GM12878 (cell line): ENCODE results near the gene RAF1. TPM values are rescaled to one million over a fixed set of nuclear protein-coding genes. Genes with fewer than 3 reads are reported as not detected.
A peak's percentile ranks its signal among the peaks of the same experiment; 100 is the strongest.

Experiments used
- ATAC-seq: fragments of 200-7000 bp; cut with Tn5 transposase; 3 replicates; pipeline ENCODE4 v1.9.1; 2020; ENCODE audit warnings: mild to moderate bottlenecking, moderate library complexity
- Bru-seq: library from RNA; stranded (reverse); fragments of 400-500 nt; gene quantifications from one replicate; lab custom pipeline; 2021; lab: Mats Ljungman, UMichigan
- BruChase-seq, 2 experiments: library from RNA; stranded (reverse); fragments of 400-500 nt; gene quantifications; one replicate each; lab custom pipeline; 2021; lab: Mats Ljungman, UMichigan
- BruUV-seq: library from RNA; stranded (reverse); fragments of 400-500 nt; replicated peaks from 2 replicates; lab custom pipeline; 2021; lab: Mats Ljungman, UMichigan
- CTCF ChIA-PET: fragments of 300-600 bp; sonication (Branson Sonifier 250); formaldehyde crosslinking; extraction: SDS; loops from one replicate; lab custom pipeline; 2021; ENCODE audit warnings: inconsistent platforms; lab: Yijun Ruan, JAX
- POLR2A ChIA-PET: fragments of 350-600 bp; formaldehyde crosslinking; extraction: SDS; loops from one replicate; lab custom pipeline; 2021; ENCODE audit warnings: inconsistent platforms; lab: Charles Lee
- RAD21 ChIA-PET: fragments of 300-600 bp; sonication (Branson Sonifier 250); formaldehyde crosslinking; loops from one replicate; lab custom pipeline; 2023; ENCODE audit warnings: antibody characterized with exemption; ENCODE audit not compliant: unreplicated experiment; lab: Charles Lee
- SMC1A ChIA-PET: fragments of 300-600 bp; sonication (Branson Sonifier 250); formaldehyde crosslinking; loops from one replicate; lab custom pipeline; 2023; ENCODE audit not compliant: unreplicated experiment, uncharacterized antibody; lab: Charles Lee
- DNase-seq: peaks from one replicate; pipeline ENCODE4 v3.0.0-alpha.2; 2011; ENCODE audit warnings: low read depth, low spot score
- FAIRE-seq: peaks from 3 replicates; lab custom pipeline; 2011; peaks lifted over from hg19 to GRCh38; lab: Jason Lieb, UNC
- H2AFZ ChIP-seq: 2 replicates; pipeline ENCODE4 v1.6.0; 2011; ENCODE audit warnings: low read depth, low read length, control low read depth; ENCODE audit not compliant: control insufficient read depth
- H3K27ac ChIP-seq: 2 replicates; pipeline ENCODE4 v1.5.1; 2011; ENCODE audit warnings: control low read depth; ENCODE audit not compliant: control insufficient read depth, insufficient read depth
- H3K27me3 ChIP-seq, 2 experiments: replicated peaks in 1 of 2; 2 replicates each; pipeline versions ENCODE4 v1.6.0 to v1.6.1; 2011; ENCODE audit warnings: low read length in 1 of 2; ENCODE audit not compliant: control insufficient read depth in 2 of 2, insufficient read depth in 2 of 2
- H3K36me3 ChIP-seq, 2 experiments: 2 replicates each; pipeline ENCODE4 v1.5.1; 2011; ENCODE audit warnings: low read length in 1 of 2; ENCODE audit not compliant: control insufficient read depth in 2 of 2, insufficient read depth in 2 of 2
- H3K4me1 ChIP-seq: 2 replicates; pipeline ENCODE4 v1.6.1; 2011; ENCODE audit warnings: mild to moderate bottlenecking, low read length, moderate library complexity, mixed read lengths; ENCODE audit not compliant: control insufficient read depth, insufficient read depth
- H3K4me2 ChIP-seq: 2 replicates; pipeline ENCODE4 v1.6.0; 2011; ENCODE audit warnings: control low read depth; ENCODE audit not compliant: control insufficient read depth, insufficient read depth
- H3K4me3 ChIP-seq: fragments of 200-600 bp; sonication (generic); 2 replicates; pipeline ENCODE4 v1.5.1; 2016
- H3K79me2 ChIP-seq: 2 replicates; pipeline ENCODE4 v1.6.0; 2011; ENCODE audit warnings: low read length; ENCODE audit not compliant: control insufficient read depth, insufficient read depth
- H3K9ac ChIP-seq: 2 replicates; pipeline ENCODE4 v1.8.0; 2011; ENCODE audit warnings: low read length, control low read depth, mixed read lengths; ENCODE audit not compliant: control insufficient read depth, insufficient read depth
- H3K9me3 ChIP-seq: replicated peaks from 3 replicates; pipeline ENCODE4 v1.5.1; 2011; ENCODE audit warnings: mild to moderate bottlenecking, low read length; ENCODE audit not compliant: control insufficient read depth, insufficient read depth
- H4K20me1 ChIP-seq: 2 replicates; pipeline ENCODE4 v1.6.0; 2011; ENCODE audit not compliant: control insufficient read depth, insufficient read depth
- CBFB ChIP-seq: IDR thresholded peaks from 2 replicates; pipeline ENCODE4 v1.6.1; 2016; ENCODE audit warnings: antibody characterized with exemption, low read depth
- EGR1 ChIP-seq, 2 experiments: IDR thresholded peaks; 1 replicate in 1 of 2; 2 replicates in 1 of 2; pipeline ENCODE4 v1.6.1; 2011 to 2012; ENCODE audit warnings: low read depth in 2 of 2, low read length in 2 of 2, borderline replicate concordance in 1 of 2, mild to moderate bottlenecking in 1 of 2, moderate library complexity in 1 of 2
- HDAC6 ChIP-seq: fragments of 200-600 bp; sonication (generic); IDR thresholded peaks from one replicate; pipeline ENCODE4 v1.8.0; 2017; ENCODE audit warnings: antibody characterized with exemption; ENCODE audit not compliant: unreplicated experiment
- LARP7 ChIP-seq: fragments of 450-650 bp; IDR thresholded peaks from 2 replicates; pipeline ENCODE4 v1.6.1; 2017; ENCODE audit warnings: mild to moderate bottlenecking
- MLLT1 ChIP-seq: fragments of 450-650 bp; IDR thresholded peaks from 2 replicates; pipeline ENCODE4 v1.6.1; 2016; ENCODE audit warnings: mild to moderate bottlenecking
- POLR2A ChIP-seq: IDR thresholded peaks from 2 replicates; pipeline ENCODE4 v1.6.1; 2011; ENCODE audit warnings: low read depth, mild to moderate bottlenecking, low read length
- POLR2AphosphoS2 ChIP-seq: IDR thresholded peaks from 2 replicates; pipeline ENCODE4 v1.6.1; 2011; ENCODE audit warnings: low read depth, mild to moderate bottlenecking, low read length, improper control_type of control experiment, moderate library complexity
- RAD21 ChIP-seq: IDR thresholded peaks from 2 replicates; pipeline ENCODE4 v1.6.1; 2011; ENCODE audit warnings: mild to moderate bottlenecking, low read depth, low read length, moderate library complexity; ENCODE audit not compliant: insufficient read depth
- SIN3A ChIP-seq: IDR thresholded peaks from 2 replicates; pipeline ENCODE4 v1.6.1; 2012; ENCODE audit warnings: low read depth, low read length, improper control_type of control experiment
- SMAD5 ChIP-seq: IDR thresholded peaks from 2 replicates; pipeline ENCODE4 v1.6.1; 2016; ENCODE audit warnings: antibody characterized with exemption, low read depth
- SMARCA5 ChIP-seq: fragments of 450-650 bp; IDR thresholded peaks from 2 replicates; pipeline ENCODE4 v1.6.1; 2017; ENCODE audit warnings: mild to moderate bottlenecking
- USF1 ChIP-seq: IDR thresholded peaks from 2 replicates; pipeline ENCODE4 v1.6.1; 2011; ENCODE audit warnings: borderline replicate concordance, low read depth, mild to moderate bottlenecking, moderate library complexity, mixed read lengths, low read length; ENCODE audit not compliant: insufficient read depth; ENCODE audit errors: extremely low read length
- WGBS: methylation state at CpG from one replicate; pipeline ENCODE4 v1.1.6; 2016; ENCODE audit warnings: low lambda C conversion rate; ENCODE audit not compliant: insufficient replicate concordance, insufficient coverage; ENCODE audit errors: missing lambda C conversion rate; 5-methylcytosine and 5-hydroxymethylcytosine counted together
- in situ Hi-C: fragments of 300-500 bp; cut with MboI; formaldehyde crosslinking; loops from 9 replicates; pipeline ENCODE4 v1.14.3; 2018; ENCODE audit warnings: mixed read lengths
- intact Hi-C: fragments of 100-400 bp; cut with micrococcal nuclease; formaldehyde crosslinking; loops from one replicate; pipeline ENCODE4 v1.14.2; 2022; ENCODE audit not compliant: unreplicated experiment
- long read RNA-seq, 2 experiments: library from polyadenylated mRNA; unstranded; transcript quantifications; one replicate each; pipeline ENCODE4 v2.0.0, GENCODE V29; 2019 to 2020
- polyA minus RNA-seq, 3 experiments: library from RNA; depleted of rRNA, polyadenylated mRNA; stranded (reverse); fragments of >200 nt; gene quantifications; 2 replicates each; pipeline ENCODE4 v1.2.3, GENCODE V29; 2011
- polyA plus RNA-seq, 11 experiments: library from polyadenylated mRNA; depleted of rRNA in 4 of 11; unstranded in 6 of 11; stranded (reverse) in 5 of 11; fragments of >200 nt; fragmentation: Nextera tagmentation in 4 of 11; fragmentation: Illumina TruSeq in 1 of 11; extraction: Ambion mirVana in 4 of 11; extraction: Trizol in 1 of 11; gene quantifications; 1 replicate in 1 of 11; 2 replicates in 10 of 11; pipeline versions ENCODE4 v1.2.1 to v1.2.3, GENCODE V29; 2011 to 2016; ENCODE audit warnings: inconsistent platforms in 2 of 11, missing spikeins in 2 of 11, low read depth in 1 of 11
- total RNA-seq, 4 experiments: library from RNA; depleted of rRNA in 3 of 4; stranded (reverse); fragments of >200 nt in 3 of 4; fragmentation: Illumina TruSeq in 1 of 4; extraction: Trizol in 1 of 4; gene quantifications; 2 replicates each; pipeline versions ENCODE4 v1.2.1 to v1.2.3, GENCODE V29; 2013 to 2021

The RAF1 gene
- 213 and 218 TPM in 2 replicates for total RNA-seq (2013; cell fraction: nucleolus; rRNA removed)
- total RNA-seq (2014; rRNA removed) (109 and 120 TPM in 2 replicates), total RNA-seq (2014; rRNA removed; fragmentation: Illumina TruSeq; extraction: Trizol) (77.2 and 81.3 TPM in 2 replicates), total RNA-seq (2021) (64.9 and 74.4 TPM in 2 replicates), polyA plus RNA-seq (2011; rRNA removed) (130 and 151 TPM in 2 replicates), polyA plus RNA-seq (2014; fragmentation: Illumina TruSeq; extraction: Trizol) (89.6 and 90.2 TPM in 2 replicates), polyA plus RNA-seq (2014; fragmentation: Nextera tagmentation; extraction: Ambion mirVana) (10 to 100 TPM; 20.4 to 27.9 TPM), polyA plus RNA-seq (2014; rRNA removed) (79.1 and 85.2 TPM in 2 replicates), polyA plus RNA-seq (2016; fragmentation: Nextera tagmentation; extraction: Ambion mirVana) (10 to 100 TPM; 72.4 to 73.8 TPM), polyA minus RNA-seq (2011; rRNA and poly(A)+ RNA removed) (245 and 259 TPM in 2 replicates), Bru-seq, nascent RNA (percentile 87 among the genes with signal in this experiment), BruChase-seq, experiment 1, labeled RNA remaining after a 6-hour chase (percentile 87 among the genes with signal in this experiment), BruChase-seq, experiment 2, labeled RNA remaining after a 2-hour chase (percentile 87 among the genes with signal in this experiment)
- polyA plus RNA-seq (2011; ENCODE audit: low read depth) = 60.3 TPM
- polyA plus RNA-seq (2011; cell fraction: cytosol; rRNA removed) = 114 and 121 TPM in 2 replicates
- polyA plus RNA-seq (2011; cell fraction: nucleus; rRNA removed) = 170 and 171 TPM in 2 replicates
- polyA plus RNA-seq (2012) = 67.1 and 78.9 TPM in 2 replicates
- polyA minus RNA-seq (2011; cell fraction: cytosol; rRNA and poly(A)+ RNA removed) = 63.6 and 64.3 TPM in 2 replicates
- 144 and 145 TPM in 2 replicates for polyA minus RNA-seq (2011; cell fraction: nucleus; rRNA and poly(A)+ RNA removed)
- long read RNA-seq, experiment 1, transcript RAF1-201 (17 exons, 3,300 nt) = major isoform, 23 of 30 reads
- long read RNA-seq, experiment 1, partial matches to known transcripts = 2 of 30 reads
- long read RNA-seq, experiment 1, other reads (novel, unspliced or antisense) = 4 of 30 reads
- long read RNA-seq, experiment 2, transcript RAF1-201 (17 exons, 3,300 nt) = major isoform, 96 of 154 reads
- long read RNA-seq, experiment 2, partial matches to known transcripts = 17 of 154 reads
- long read RNA-seq, experiment 2, other reads (novel, unspliced or antisense) = 37 of 154 reads

DNA sequence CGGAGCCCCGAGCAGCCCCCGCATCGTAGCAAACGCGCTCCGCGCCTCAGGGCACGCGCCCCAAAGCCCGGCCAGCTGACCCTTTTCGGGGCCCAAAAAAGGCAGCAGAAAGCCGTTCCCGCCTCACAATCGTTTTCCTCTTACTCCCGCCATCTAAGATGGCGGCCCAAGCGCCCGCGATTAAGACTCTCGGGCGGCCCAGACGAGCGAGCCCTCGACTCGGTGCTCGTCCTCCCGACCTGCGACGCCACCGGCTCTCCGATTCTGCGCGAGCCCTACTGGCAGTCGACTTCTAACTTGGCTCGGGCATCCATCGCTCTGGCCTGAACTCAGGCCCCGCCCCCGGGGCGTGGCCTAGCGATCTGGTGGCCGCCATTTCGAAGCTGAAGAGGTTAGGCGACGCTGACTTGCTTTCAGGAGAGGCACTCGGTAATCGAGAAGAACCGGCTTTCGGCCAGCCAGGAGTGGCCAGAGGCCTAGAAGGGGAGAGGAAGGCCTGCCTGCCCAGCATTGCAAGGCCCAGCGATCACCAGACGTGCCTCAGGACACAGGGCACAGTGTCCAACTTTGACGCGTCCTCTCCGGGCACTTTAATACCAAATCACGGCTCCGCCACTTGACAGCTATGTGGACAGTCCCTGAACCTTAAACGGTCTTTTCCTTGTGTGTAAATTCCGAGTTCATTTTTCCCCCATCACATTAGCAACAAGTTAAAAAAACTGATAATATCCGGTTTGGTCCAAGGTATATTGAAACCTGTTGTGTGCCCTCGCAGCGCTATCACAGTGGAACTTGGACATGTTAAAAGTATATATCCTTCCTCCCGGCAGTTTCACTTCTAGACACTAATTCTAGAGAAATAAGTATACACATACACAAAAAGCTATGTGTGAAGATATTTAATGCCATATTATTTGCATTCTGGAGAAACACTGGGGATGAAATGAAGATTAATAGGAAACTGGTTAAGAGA is at the start of gene RAF1:
RAF1 (minus strand) TSS at position 182 of the 973 bp plus-strand sequence. CDS start 45,396 bp downstream, outside the sequence.
- peak within 1 kb of the TSS; percentile 91 for H2AFZ ChIP-seq
- ChIA-PET CTCF (interaction anchor here (0.9 to 1.5 kb wide), 7 partner anchors 16 to 184 kb away, joined by 3 to 4 read pairs (median 3); no protein-coding TSS in a partner anchor), RAD21 (interaction anchor here (0.7 to 3.2 kb wide), 7 partner anchors 16 to 180 kb away, joined by 3 to 18 read pairs (median 4); partner anchors contain the start of gene TSEN2), POLR2A (interaction anchor here (0.5 to 9.5 kb wide), 5 partner anchors 16 to 1769 kb away, joined by 3 to 125 read pairs (median 6); partner anchors contain the start of gene MKRN2), SMC1A (interaction anchor here (0.9 to 7.5 kb wide), 6 partner anchors 10 to 106 kb away, joined by 3 to 140 read pairs (median 4); partner anchors contain the start of gene MKRN2)
- ATAC-seq (peak; percentile 89), FAIRE-seq (peak; percentile 88), DNase-seq (peak; percentile 90)
- peaks cover 49% of the 10 kb centered on the region for H3K79me2 ChIP-seq
- H3K4me2 ChIP-seq = peak within 1 kb of the TSS; percentile 56
- no peaks in the 10 kb centered on the region for H3K36me3 ChIP-seq
- H3K27ac ChIP-seq = peak within 1 kb of the TSS; percentile 97
- WGBS = under 1% methylated on average over 62 of the region's 62 CpGs
- H3K9me3 ChIP-seq = no peaks in the 10 kb centered on the region
- no peaks in the 10 kb centered on the region for H3K27me3 ChIP-seq
- TSS peak; percentile 100 for BruUV-seq
- H3K4me3 ChIP-seq = peak within 1 kb of the TSS; percentile 86
- peaks cover 4% of the 10 kb centered on the region for H3K4me1 ChIP-seq
- in situ Hi-C loops = no loop called here
- intact Hi-C loops = loop anchor here (2.0 to 5.0 kb wide), 3 partner anchors 37 to 107 kb away; partner anchors contain the start of gene MKRN2
- H4K20me1 ChIP-seq = no peaks in the 10 kb centered on the region
- peak within 1 kb of the TSS; percentile 98 for H3K9ac ChIP-seq
- TF ChIP-seq LARP7 (peak; percentile 27; the same call in 1 of the 2 replicates), MLLT1 (peak; percentile 100), CBFB (peak; percentile 50; the same call in 1 of the 2 replicates), RAD21 (no peak), SIN3A (no peak; the same call in 1 of the 2 replicates), USF1 (no peak), EGR1 (IDR thresholded peaks at IDR 0.05; ENCODE audit: borderline replicate concordance in 1 of 2, low read depth in 2 of 2, low read length in 2 of 2) (0 out of 3 replicates have a peak, but pooled peaks of 1 of the 2 experiments have one; percentile 65), POLR2A (peak; percentile 91), SMAD5 (peak; percentile 89), SMARCA5 (peak; percentile 58; the same call in 1 of the 2 replicates), HDAC6 (no peak), POLR2AphosphoS2 (peak; percentile 96)
